ENCODE data around the gene SLC35D2. TPM values are rescaled to one million over a fixed set of nuclear protein-coding genes. Genes with fewer than 3 reads are reported as not detected.

Gene SLC35D2
- total RNA-seq, 2 donors from 2014 or later = 9.7 to 14.5 TPM

GRCh38 chr9:96304230-96304629 lies 79.3 kb downstream of the SLC35D2 start:
- Histone ChIP-seq H3K4me3 (no peak overlapping the region), H3K27me3 (no peaks in the 10 kb centered on the region), H3K4me1 (no peaks in the 10 kb centered on the region), H3K9me3 (no peaks in the 10 kb centered on the region), H3K27ac (no peak overlapping the region), H3K36me3 (no peaks in the 10 kb centered on the region)
- no peak for TF ChIP-seq CTCF (IDR thresholded peaks at IDR 0.05)
- DNase-seq (ENCODE audit: low spot score) = no peak

- H3K27ac ChIP-seq = no peak within 1 kb of the TSS
- DNase-seq (ENCODE audit: low spot score) = no peak
- H3K36me3 ChIP-seq = no peaks in the 10 kb centered on the region
- H3K9me3 ChIP-seq = no peaks in the 10 kb centered on the region
- no peaks in the 10 kb centered on the region for H3K27me3 ChIP-seq
- H3K4me1 ChIP-seq = no peaks in the 10 kb centered on the region
- H3K4me3 ChIP-seq = no peak within 1 kb of the TSS
- TF ChIP-seq CTCF (IDR thresholded peaks at IDR 0.05) = no peak
Observed at GRCh38 chr9:96302021-96302420, 81.5 kb downstream of the SLC35D2 start, which contains the start of gene HSD17B3. Gene HSD17B3 (minus strand): TSS chr9:96302176. CDS start chr9:96302104, 72 bp downstream.

DNA sequence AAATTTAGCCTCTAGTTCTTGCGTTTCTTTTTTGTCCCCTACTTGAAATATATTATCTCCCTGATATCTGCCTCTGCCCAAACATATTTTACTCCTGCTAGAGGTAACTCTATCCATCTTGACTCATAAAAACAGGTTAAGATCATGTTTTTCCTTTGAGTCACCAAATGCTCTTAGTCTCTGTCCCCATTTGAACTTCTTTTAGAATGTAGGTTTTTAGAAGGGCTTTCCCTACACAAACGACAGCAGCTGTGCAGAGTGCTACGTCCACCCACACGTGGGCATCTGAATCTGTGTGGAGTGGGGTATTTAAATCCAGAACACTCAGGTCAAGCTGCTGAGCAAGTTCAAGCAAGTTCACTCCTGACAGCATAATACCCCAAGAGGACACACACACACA lies 83.7 kb downstream of the SLC35D2 start:
- Histone ChIP-seq H3K27ac (no peak overlapping the region), H3K36me3 (no peaks in the 10 kb centered on the region), H3K27me3 (no peaks in the 10 kb centered on the region), H3K4me1 (no peaks in the 10 kb centered on the region), H3K4me3 (no peak overlapping the region), H3K9me3 (no peaks in the 10 kb centered on the region)
- no peak for TF ChIP-seq CTCF (IDR thresholded peaks at IDR 0.05)
- no peak for DNase-seq (ENCODE audit: low spot score)

GRCh38 chr9:96294159-96294545 lies 89.4 kb downstream of the SLC35D2 start:
- no peaks in the 10 kb centered on the region for H3K9me3 ChIP-seq
- no peak for TF ChIP-seq CTCF (IDR thresholded peaks at IDR 0.05)
- no peaks in the 10 kb centered on the region for H3K36me3 ChIP-seq
- no peaks in the 10 kb centered on the region for H3K4me1 ChIP-seq
- H3K4me3 ChIP-seq = no peak overlapping the region
- no peaks in the 10 kb centered on the region for H3K27me3 ChIP-seq
- no peak overlapping the region for H3K27ac ChIP-seq
- no peak for DNase-seq (ENCODE audit: low spot score)

DNA sequence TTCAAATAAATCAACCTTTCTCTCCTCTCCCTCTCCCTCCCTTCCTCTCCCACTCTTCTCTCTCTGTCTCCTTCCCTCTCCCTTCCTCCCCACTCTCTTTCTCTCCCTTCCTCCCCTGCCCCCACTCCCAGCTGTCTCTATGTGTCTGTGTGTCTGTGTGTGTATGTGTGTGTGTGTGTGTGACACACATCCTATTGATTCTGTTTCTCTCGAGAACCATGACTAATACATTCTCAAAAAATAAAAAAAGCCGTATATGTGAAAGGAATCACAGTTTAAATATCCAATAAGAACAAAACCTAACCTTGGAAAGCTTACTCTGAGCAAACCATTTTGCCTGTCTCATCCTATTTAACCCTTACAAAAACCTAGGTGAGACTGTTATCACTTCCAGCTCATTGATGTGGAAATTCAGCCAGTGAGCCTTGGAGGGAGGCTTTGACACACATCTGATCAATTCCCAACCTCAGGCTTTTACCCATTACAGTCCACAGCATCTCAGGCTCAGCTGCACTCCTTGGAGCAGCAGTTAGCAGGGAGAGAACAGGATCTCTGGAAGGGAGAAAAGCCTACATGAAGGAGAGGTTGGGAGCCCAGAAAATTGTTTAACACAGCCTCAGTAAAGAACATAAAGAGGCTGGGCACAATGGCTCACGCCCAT lies 89.9 kb downstream of the SLC35D2 start:
- Histone ChIP-seq H3K27ac (no peak overlapping the region), H3K27me3 (no peaks in the 10 kb centered on the region), H3K4me1 (no peaks in the 10 kb centered on the region), H3K4me3 (no peak overlapping the region), H3K9me3 (no peaks in the 10 kb centered on the region), H3K36me3 (no peaks in the 10 kb centered on the region)
- no peak for DNase-seq (ENCODE audit: low spot score)
- no peak for TF ChIP-seq CTCF (IDR thresholded peaks at IDR 0.05)

- DNase-seq (ENCODE audit: low spot score) = no peak
- H3K4me1 ChIP-seq = no peaks in the 10 kb centered on the region
- H3K36me3 ChIP-seq = no peaks in the 10 kb centered on the region
- no peak overlapping the region for H3K4me3 ChIP-seq
- H3K27ac ChIP-seq = no peak overlapping the region
- H3K27me3 ChIP-seq = no peaks in the 10 kb centered on the region
- TF ChIP-seq CTCF (IDR thresholded peaks at IDR 0.05) = no peak
- H3K9me3 ChIP-seq = peaks cover 0 to 2% of the 10 kb centered on the region in 2 donors
Observed at GRCh38 chr9:96289392-96289791, 94.1 kb downstream of the SLC35D2 start.

Measured in right atrium auricular region (tissue), 2 donors.